Type B pancreatic cell (in vitro differentiated cells): Measurements from ENCODE around the gene C1QTNF3. TPM values are rescaled to one million over a fixed set of nuclear protein-coding genes. Genes with fewer than 3 reads are reported as not detected.

ENCODE experiments used
- DNase-seq: peaks from one replicate; pipeline ENCODE4 v3.0.0; 2021; ENCODE audit warnings: mixed read lengths; ENCODE audit not compliant: unreplicated experiment; ENCODE audit errors: extremely low spot score
- H3K27ac Mint-ChIP-seq: 2 replicates; pipeline ENCODE4 v1.8.0; 2021; ENCODE audit warnings: mild to moderate bottlenecking, mixed read lengths
- H3K27me3 Mint-ChIP-seq: 2 replicates; pipeline ENCODE4 v1.8.0; 2021; ENCODE audit warnings: mixed read lengths
- H3K36me3 Mint-ChIP-seq: 2 replicates; pipeline ENCODE4 v1.8.0; 2021; ENCODE audit warnings: mixed read lengths
- H3K4me1 Mint-ChIP-seq: one replicate; pipeline ENCODE4 v1.8.0; 2021; ENCODE audit warnings: mixed read lengths; ENCODE audit not compliant: unreplicated experiment
- H3K4me3 Mint-ChIP-seq: 2 replicates; pipeline ENCODE4 v1.8.0; 2021; ENCODE audit warnings: mild to moderate bottlenecking, mixed read lengths
- H3K9me3 Mint-ChIP-seq: 2 replicates; pipeline ENCODE4 v1.8.0; 2021; ENCODE audit warnings: mixed read lengths
- total RNA-seq: library from RNA; stranded (reverse); gene quantifications from 2 replicates; pipeline ENCODE4 v1.2.1, GENCODE V29; 2021; ENCODE audit warnings: low replicate concordance
- TF ChIP-seq, protein P1 (sequence below): fragments of 200-600 bp; sonication (generic); conservative IDR thresholded peaks from 2 replicates; pipeline ENCODE4 v1.5.0; 2021; ENCODE audit warnings: antibody characterized with exemption, mild to moderate bottlenecking

The C1QTNF3 gene
- total RNA-seq, 1 donor from 2014 or later: 5.1 TPM

DNA sequence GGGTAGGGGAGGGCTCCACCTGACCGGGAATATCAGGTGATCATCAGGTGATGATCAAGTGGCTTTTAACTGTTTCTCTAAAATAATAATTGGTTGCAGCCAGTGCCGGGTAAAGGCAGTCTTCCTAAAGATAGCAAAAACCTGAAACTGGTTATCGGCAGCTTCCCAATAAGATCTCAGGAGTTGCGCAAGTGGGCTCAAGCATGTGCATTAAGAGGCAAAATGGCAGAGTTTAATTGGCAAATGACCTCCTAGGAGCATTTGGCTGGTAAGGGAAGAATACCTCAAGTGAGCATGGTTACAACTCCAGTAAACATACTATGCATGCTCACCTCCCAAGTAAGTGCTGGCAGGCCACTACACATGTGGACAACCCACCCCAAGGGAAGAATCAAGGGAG is 4.2 kb downstream of the C1QTNF3 start:
- peaks cover 7% of the 10 kb centered on the region for H3K9me3 Mint-ChIP-seq
- H3K27me3 Mint-ChIP-seq: no peaks in the 10 kb centered on the region
- TF ChIP-seq, protein P1, sequence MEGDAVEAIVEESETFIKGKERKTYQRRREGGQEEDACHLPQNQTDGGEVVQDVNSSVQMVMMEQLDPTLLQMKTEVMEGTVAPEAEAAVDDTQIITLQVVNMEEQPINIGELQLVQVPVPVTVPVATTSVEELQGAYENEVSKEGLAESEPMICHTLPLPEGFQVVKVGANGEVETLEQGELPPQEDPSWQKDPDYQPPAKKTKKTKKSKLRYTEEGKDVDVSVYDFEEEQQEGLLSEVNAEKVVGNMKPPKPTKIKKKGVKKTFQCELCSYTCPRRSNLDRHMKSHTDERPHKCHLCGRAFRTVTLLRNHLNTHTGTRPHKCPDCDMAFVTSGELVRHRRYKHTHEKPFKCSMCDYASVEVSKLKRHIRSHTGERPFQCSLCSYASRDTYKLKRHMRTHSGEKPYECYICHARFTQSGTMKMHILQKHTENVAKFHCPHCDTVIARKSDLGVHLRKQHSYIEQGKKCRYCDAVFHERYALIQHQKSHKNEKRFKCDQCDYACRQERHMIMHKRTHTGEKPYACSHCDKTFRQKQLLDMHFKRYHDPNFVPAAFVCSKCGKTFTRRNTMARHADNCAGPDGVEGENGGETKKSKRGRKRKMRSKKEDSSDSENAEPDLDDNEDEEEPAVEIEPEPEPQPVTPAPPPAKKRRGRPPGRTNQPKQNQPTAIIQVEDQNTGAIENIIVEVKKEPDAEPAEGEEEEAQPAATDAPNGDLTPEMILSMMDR: no peak
- no peak for DNase-seq
- H3K36me3 Mint-ChIP-seq: no peaks in the 10 kb centered on the region
- no peak overlapping the region for H3K4me3 Mint-ChIP-seq
- H3K4me1 Mint-ChIP-seq: peaks cover 9% of the 10 kb centered on the region
- H3K27ac Mint-ChIP-seq: no peak overlapping the region

DNA sequence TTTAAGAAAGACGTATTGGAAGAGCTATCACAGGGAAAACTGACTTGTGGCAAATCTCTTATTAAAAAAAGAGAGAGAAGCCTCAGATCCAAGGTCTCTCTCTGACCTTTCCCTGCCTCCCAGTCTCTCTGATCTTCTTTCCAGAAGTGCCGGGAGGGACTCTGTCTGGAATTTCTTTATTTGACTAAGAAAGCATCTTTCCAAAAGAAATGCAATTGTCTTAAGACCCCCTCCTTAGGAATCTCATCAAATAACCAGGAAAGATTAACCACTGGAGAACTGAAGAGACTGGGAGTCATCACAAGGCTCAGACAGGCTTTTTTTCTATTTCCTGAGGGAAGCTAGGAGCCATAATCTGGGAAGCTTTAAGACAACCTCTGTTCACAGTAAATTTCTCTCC is 4.6 kb downstream of the C1QTNF3 start:
- DNase-seq: no peak
- Mint-ChIP-seq H3K4me1 (peaks cover 9% of the 10 kb centered on the region), H3K4me3 (no peak overlapping the region), H3K36me3 (no peaks in the 10 kb centered on the region), H3K27ac (no peak overlapping the region), H3K27me3 (no peaks in the 10 kb centered on the region), H3K9me3 (peaks cover 7% of the 10 kb centered on the region)
- TF ChIP-seq, protein P1: no peak

DNA sequence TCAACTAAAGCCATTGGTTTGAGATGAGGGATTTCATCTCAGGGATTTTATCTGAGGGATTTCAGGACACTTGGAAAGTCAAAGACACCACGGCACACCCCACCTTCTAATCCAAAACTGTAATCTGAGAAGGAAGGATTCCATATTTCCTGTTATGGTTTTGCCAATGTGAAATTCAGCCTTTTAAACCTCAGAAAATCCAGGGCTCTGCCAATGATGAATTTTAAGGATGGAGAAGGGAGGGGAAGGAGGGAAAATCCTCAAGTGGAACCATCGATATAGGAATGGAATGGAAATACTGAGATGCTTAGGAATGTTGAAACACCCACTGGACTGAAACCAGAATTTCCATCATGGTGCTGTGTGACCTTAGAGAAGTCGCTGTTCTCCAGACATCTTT is 5.3 kb downstream of the C1QTNF3 start:
- TF ChIP-seq, protein P1: no peak
- Mint-ChIP-seq H3K4me1 (peaks cover 5% of the 10 kb centered on the region), H3K27ac (no peak overlapping the region), H3K36me3 (peaks cover 5% of the 10 kb centered on the region), H3K27me3 (no peaks in the 10 kb centered on the region), H3K4me3 (no peak overlapping the region), H3K9me3 (peaks cover 7% of the 10 kb centered on the region)
- DNase-seq: no peak

DNA sequence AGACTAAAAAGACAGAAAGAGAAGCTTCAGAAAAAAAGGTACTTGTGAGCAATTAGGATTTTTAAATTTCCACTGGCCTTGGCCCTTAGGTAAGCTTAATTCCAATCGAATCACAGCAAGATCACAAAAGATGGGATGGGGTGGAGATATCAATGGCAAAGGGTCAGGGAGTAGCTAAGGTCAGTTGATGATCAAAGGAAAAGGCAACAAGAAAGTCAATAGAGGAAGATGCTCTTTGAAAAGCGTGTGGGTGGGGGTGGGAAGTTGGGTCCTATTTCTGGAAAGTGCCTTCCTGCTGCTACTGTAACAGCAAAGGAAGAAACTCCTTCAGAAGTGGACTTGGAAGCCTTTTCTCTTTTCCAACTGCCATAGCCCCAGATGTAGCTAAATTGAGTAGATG is 7.3 kb downstream of the C1QTNF3 start:
- Mint-ChIP-seq H3K9me3 (peaks cover 7% of the 10 kb centered on the region), H3K4me1 (peaks cover 4% of the 10 kb centered on the region), H3K27me3 (no peaks in the 10 kb centered on the region), H3K4me3 (no peak overlapping the region), H3K27ac (no peak overlapping the region), H3K36me3 (peaks cover 5% of the 10 kb centered on the region)
- DNase-seq: no peak
- TF ChIP-seq, protein P1: no peak

DNA sequence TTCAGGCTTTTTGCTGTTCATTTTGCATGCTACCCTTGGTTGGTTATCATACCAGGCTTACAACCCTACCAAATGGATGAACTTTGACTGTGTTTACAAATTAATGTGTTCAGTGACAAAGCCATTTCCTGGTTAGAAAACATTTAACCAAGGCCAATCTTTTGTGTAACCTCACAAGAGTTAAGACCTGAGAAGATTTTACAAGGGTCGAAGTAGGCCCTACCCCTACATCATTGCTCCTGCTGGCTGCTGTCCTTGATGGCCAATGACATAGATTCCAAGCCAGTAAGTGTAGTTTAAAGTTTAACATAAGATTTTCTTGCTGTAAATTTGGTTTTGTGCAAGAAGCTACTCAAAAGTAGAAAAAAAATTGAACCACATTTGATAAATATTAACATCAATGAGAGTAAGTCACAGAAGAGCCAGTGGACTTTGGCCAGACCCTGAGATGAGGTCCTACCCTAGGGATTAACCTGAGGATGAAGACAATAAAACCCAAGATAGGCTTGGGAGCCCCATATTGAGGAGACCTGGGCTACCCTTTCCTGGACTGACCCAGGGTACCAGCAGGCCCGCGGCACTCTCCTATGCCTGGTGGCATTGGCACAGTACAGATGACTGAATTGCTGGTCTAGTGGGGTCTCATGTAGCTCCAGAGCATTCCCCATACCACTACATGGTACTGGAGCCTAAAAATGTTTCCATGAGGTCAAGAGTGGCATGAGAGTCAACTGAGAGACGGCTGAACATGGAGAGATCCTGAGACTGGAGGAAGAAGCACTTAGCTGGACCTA is 8.3 kb downstream of the C1QTNF3 start:
- H3K4me3 Mint-ChIP-seq: no peak overlapping the region
- no peak for DNase-seq
- peaks cover 5% of the 10 kb centered on the region for H3K36me3 Mint-ChIP-seq
- peaks cover 4% of the 10 kb centered on the region for H3K4me1 Mint-ChIP-seq
- TF ChIP-seq, protein P1: no peak
- H3K27ac Mint-ChIP-seq: no peak overlapping the region
- H3K9me3 Mint-ChIP-seq: peaks cover 7% of the 10 kb centered on the region
- H3K27me3 Mint-ChIP-seq: no peaks in the 10 kb centered on the region
